ENCODE measurements around the gene PCDH11Y.
"Not testable (repeated sequence)": the region's sequence is repeated elsewhere in the genome, so short reads cannot be mapped to it uniquely, and the experiment has no call there.

PCDH11Y gene, protein sequence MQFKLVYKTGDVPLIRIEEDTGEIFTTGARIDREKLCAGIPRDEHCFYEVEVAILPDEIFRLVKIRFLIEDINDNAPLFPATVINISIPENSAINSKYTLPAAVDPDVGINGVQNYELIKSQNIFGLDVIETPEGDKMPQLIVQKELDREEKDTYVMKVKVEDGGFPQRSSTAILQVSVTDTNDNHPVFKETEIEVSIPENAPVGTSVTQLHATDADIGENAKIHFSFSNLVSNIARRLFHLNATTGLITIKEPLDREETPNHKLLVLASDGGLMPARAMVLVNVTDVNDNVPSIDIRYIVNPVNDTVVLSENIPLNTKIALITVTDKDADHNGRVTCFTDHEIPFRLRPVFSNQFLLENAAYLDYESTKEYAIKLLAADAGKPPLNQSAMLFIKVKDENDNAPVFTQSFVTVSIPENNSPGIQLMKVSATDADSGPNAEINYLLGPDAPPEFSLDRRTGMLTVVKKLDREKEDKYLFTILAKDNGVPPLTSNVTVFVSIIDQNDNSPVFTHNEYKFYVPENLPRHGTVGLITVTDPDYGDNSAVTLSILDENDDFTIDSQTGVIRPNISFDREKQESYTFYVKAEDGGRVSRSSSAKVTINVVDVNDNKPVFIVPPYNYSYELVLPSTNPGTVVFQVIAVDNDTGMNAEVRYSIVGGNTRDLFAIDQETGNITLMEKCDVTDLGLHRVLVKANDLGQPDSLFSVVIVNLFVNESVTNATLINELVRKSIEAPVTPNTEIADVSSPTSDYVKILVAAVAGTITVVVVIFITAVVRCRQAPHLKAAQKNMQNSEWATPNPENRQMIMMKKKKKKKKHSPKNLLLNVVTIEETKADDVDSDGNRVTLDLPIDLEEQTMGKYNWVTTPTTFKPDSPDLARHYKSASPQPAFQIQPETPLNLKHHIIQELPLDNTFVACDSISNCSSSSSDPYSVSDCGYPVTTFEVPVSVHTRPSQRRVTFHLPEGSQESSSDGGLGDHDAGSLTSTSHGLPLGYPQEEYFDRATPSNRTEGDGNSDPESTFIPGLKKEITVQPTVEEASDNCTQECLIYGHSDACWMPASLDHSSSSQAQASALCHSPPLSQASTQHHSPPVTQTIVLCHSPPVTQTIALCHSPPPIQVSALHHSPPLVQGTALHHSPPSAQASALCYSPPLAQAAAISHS (N-terminal part only)

GRCh38 chrY:5000057-5000456 lies at the start of gene PCDH11Y:
Gene PCDH11Y, plus strand, starts transcription at chrY:5000296. Its CDS starts 56,804 bp downstream, at chrY:5057100.
- DNase-seq: peak in 23 of 56 donors; percentile 0 to 19 (median 1)

- not testable (repeated sequence) for DNase-seq
These were observed 32.2 kb upstream of the PCDH11Y start for GRCh38 chrY:4967894-4968293.

DNA sequence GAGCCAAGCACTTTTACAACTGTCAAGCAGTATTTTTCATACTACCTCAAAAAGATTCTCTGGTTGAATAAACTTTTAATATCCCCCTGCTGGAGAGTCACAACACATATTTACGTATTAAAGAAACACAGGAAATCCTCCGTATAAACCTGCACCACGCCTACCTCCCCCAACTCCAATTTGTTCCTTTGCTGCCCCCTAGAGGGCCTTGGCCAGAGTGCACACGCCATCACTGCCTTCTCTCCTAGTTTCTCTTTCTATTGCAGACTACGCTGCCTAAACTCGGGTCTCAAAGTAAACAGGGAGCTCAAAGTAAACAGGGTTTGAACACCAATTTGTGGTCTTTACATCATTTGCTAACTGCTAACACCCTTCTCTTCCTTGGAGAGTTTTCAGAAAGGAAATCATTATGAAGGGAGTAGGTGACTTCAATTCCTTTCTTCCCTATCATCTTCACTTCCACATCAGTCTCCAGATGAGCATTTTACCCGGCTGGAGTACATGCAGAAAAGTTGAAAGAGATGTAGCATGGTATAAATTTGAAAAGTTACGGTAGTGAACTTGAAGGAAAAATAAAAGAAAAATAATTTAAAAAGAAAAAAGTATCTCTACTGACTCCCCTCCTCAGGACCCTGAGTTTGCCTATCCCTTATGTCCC lies 8.2 kb upstream of the PCDH11Y start:
- DNase-seq: not testable (repeated sequence)

GRCh38 chrY:4994892-4995291 lies 5.2 kb upstream of the PCDH11Y start:
- DNase-seq: not testable (repeated sequence)

DNA sequence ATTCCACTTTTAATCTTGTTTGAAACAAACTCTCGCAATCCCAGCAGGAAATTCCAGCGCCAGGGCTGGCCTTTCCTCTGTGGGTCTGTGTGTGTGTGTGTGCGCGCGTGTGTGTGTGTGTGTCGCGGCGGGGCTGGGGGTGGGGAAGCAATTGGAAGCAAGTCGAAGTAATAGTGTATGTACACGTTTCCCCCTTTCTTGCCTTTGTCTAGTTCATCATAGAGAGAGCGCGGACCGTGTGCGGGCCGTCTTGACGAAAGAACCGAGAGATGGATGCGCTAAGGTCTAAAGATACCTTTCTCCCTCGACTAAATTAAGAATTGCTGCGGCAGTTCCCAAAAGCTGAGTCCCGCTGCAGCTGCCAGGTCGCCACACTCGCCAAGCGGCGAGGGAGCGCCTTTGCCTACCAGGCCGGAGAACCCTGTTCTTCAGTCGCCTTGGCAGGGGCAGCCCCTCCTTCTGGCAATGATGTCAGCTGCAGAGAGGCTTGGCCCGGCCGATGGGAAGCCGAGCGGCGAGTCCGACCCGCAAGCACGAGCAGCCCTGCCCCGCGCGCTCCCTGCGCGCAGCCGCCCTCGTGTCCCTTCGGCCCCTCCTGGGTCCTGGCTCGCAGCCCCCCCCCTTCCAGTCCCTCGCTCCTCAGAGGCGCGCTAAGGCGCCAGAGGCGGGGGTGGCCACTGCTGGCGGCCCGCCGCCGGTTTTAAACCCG lies 2.5 kb downstream of the PCDH11Y start:
- peak in 3 of 56 donors; percentile 0 for DNase-seq

GRCh38 chrY:5038972-5039523 lies 39.0 kb downstream of the PCDH11Y start:
- not testable (repeated sequence) for DNase-seq

DNA sequence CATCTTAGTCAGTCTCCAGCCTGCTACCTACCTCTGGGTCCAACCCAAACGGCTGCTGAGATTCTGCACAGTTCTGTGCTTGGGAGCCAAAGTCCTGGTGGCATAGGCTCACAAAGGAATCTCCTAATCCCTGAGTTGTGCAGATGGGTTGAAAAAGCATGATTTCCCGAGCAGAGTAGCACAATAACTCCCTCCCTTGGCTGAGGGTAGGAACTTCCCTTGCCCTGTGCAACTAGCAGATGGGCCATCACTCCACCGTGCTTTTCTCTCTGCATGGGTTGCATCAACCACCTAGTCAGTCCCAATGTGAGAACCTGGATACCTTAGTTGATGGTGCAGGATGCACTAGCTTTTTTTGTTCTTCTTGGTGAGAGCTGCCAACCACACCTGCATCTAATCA lies 82.9 kb downstream of the PCDH11Y start:
- DNase-seq: not testable (repeated sequence)

GRCh38 chrY:5182998-5183397 lies 182.9 kb downstream of the PCDH11Y start:
- DNase-seq: not testable (repeated sequence)

DNA sequence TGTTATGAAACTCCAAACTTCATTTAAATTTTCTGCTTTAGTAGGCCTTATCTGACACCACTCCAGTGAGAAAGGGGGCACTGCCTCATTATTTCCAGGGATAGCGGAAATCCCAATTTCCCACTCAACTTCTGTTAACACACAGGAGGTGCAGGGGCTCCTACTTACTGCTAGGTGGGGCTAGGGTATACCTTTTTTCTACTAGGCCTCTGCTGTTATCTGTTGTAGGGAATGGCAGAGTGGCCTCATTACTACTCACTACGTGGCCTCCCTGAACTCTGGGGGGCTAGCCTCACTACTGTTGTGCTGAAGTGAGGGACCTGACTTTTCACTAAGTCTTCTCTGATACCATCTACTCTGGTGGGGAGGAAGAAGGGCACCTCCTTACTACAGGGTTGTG lies 215.0 kb downstream of the PCDH11Y start:
- DNase-seq: not testable (repeated sequence)

GRCh38 chrY:5324931-5325330 lies 324.8 kb downstream of the PCDH11Y start:
- not testable (repeated sequence) for DNase-seq

- not testable (repeated sequence) for DNase-seq
These were observed 342.1 kb downstream of the PCDH11Y start for GRCh38 chrY:5342220-5342619.

- DNase-seq: not testable (repeated sequence)
These were observed 543.6 kb downstream of the PCDH11Y start for GRCh38 chrY:5543705-5544104.

DNA sequence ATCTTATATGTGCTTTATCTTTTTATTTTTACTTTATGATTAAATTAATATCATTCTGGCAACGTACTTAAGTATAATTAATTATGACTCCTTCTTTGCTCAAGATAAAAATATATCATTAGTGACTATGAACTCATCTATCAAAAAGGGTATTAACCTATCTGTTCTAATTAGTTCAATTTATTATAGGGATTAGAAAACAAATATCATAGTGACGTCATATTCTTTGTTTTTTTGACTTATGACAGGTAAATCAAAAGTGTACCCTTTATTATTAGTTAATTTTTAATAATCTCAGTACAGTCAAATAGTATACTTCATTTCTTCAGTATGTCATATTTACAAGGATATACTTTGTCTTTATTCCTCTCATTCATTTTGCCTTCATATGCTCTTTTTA lies 638.5 kb downstream of the PCDH11Y start:
- not testable (repeated sequence) for DNase-seq

DNA sequence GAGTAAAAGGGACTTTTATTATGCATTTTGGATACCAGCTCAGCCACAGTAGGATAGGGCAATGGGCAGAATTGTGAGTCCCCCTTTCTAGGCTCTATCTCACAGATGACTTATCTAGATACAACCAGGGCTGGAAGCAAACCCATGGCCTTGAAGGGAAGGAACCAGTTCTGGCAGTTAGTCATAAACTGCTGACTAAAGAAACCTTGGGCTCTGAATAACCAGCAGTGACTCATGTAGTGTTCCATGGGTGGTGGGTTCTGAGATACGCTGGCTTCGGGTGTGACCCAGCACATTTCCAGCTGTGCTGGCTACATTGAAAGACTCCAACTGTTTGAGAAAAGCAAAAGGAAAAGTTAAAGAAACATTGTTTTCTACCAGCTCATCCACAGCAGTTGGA lies 679.2 kb downstream of the PCDH11Y start:
- not testable (repeated sequence) for DNase-seq

DNA sequence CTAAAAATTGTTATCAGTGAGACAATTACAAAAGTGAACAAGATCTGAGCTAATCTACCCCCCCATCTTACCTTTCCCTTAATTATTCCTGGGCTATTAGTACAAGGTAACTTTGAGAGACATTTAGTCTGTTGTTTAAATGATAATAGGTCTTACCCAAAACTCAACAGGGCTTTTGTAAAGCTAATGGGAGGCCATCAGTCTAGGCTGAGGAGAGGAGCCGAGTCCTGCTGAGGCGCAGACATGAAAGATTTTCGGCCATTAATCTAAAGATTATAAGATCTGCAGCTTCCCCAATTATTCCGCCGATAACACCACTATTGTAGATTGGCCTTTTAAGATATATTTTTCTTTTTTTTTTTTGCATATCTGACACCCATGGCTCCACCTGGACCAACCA lies 708.6 kb downstream of the PCDH11Y start:
- not testable (repeated sequence) for DNase-seq

DNA sequence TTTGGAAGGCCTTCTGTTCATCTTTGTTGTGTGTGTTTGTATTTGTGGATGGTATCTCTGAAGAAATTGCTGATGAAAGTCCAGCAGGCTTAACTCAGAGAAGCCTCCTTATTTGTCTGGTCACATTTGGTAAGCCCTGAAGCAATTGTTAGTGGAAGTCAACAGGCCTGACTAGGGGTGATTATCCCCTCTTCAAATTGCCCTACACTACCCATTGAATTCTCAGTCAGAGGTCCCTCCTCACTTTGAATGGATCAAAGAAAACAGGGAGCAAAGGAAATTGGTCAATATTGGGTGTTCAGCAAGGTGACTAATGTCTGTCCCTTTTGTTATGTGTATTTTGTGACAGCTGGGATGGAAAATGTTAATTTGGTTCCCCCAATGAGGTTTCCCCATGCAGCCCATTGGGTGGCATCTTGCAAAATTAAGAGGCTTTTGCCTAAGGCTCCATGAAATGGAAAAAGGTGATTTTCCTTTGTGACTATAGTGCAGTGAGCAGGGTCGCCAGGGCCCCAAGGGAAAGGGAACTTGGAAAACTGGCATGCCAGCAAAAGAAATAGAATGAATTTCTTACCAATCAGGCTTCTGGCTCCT lies 709.8 kb downstream of the PCDH11Y start:
- DNase-seq: not testable (repeated sequence)

GRCh38 chrY:5761403-5761802 lies 761.3 kb downstream of the PCDH11Y start:
- DNase-seq: not testable (repeated sequence)

GRCh38 chrY:5776485-5776884 lies 776.4 kb downstream of the PCDH11Y start:
- DNase-seq: not testable (repeated sequence)
